HEK293 (cell line): ENCODE data around the gene UFC1.

Experiments
- GFI1B ChIP-seq: fragments of 450-650 bp; formaldehyde crosslinking; IDR thresholded peaks from 2 replicates; pipeline ENCODE4 v1.5.1; 2016; ENCODE audit warnings: missing biosample characterization, missing genetic modification characterization
- IKZF3 ChIP-seq: fragments of 450-650 bp; IDR thresholded peaks from 2 replicates; pipeline ENCODE4 v1.5.0; 2018; ENCODE audit warnings: missing biosample characterization, mild to moderate bottlenecking, missing genetic modification characterization, moderate library complexity
- KLF10 ChIP-seq: fragments of 450-650 bp; IDR thresholded peaks from 2 replicates; pipeline ENCODE4 v1.5.1; 2018; ENCODE audit warnings: missing biosample characterization, mild to moderate bottlenecking, missing genetic modification characterization
- SP2 ChIP-seq: fragments of 450-650 bp; formaldehyde crosslinking; IDR thresholded peaks from 2 replicates; pipeline ENCODE4 v1.5.1; 2016; ENCODE audit warnings: missing biosample characterization, missing genetic modification characterization
- YY2 ChIP-seq: fragments of 450-650 bp; formaldehyde crosslinking; IDR thresholded peaks from 2 replicates; pipeline ENCODE4 v1.5.1; 2016; ENCODE audit warnings: missing biosample characterization, missing genetic modification characterization
- ZBTB8A ChIP-seq: fragments of 450-650 bp; formaldehyde crosslinking; IDR thresholded peaks from 2 replicates; pipeline ENCODE4 v1.5.1; 2016; ENCODE audit warnings: missing biosample characterization, missing genetic modification characterization
- ZEB2 ChIP-seq: fragments of 450-650 bp; formaldehyde crosslinking; IDR thresholded peaks from 2 replicates; pipeline ENCODE4 v1.5.1; 2016; ENCODE audit warnings: missing biosample characterization, missing genetic modification characterization
- ZNF175 ChIP-seq: fragments of 450-650 bp; formaldehyde crosslinking; IDR thresholded peaks from 2 replicates; pipeline ENCODE4 v1.5.1; 2016; ENCODE audit warnings: missing biosample characterization, missing genetic modification characterization
- ZNF2 ChIP-seq: fragments of 450-650 bp; formaldehyde crosslinking; IDR thresholded peaks from 2 replicates; pipeline ENCODE4 v1.5.1; 2016; ENCODE audit warnings: missing biosample characterization, missing genetic modification characterization
- ZNF214 ChIP-seq: fragments of 450-650 bp; formaldehyde crosslinking; IDR thresholded peaks from 2 replicates; pipeline ENCODE4 v1.5.1; 2017; ENCODE audit warnings: missing biosample characterization, mild to moderate bottlenecking, missing genetic modification characterization, borderline replicate concordance
- ZNF341 ChIP-seq: fragments of 450-650 bp; formaldehyde crosslinking; IDR thresholded peaks from 2 replicates; pipeline ENCODE4; 2016; ENCODE audit warnings: low read depth, missing biosample characterization, missing genetic modification characterization
- ZNF394 ChIP-seq: fragments of 450-650 bp; formaldehyde crosslinking; IDR thresholded peaks from 2 replicates; pipeline ENCODE4 v1.5.1; 2016; ENCODE audit warnings: missing biosample characterization, missing genetic modification characterization, mild to moderate bottlenecking, moderate library complexity, borderline replicate concordance
- ZNF555 ChIP-seq: fragments of 450-650 bp; formaldehyde crosslinking; conservative IDR thresholded peaks from 2 replicates; pipeline ENCODE4 v1.5.1; 2017; ENCODE audit warnings: missing biosample characterization, mild to moderate bottlenecking, missing genetic modification characterization, inconsistent platforms
- ZNF610 ChIP-seq: fragments of 450-650 bp; formaldehyde crosslinking; IDR thresholded peaks from 2 replicates; pipeline ENCODE4 v1.5.1; 2016; ENCODE audit warnings: missing biosample characterization, missing genetic modification characterization, borderline replicate concordance
- ZNF621 ChIP-seq: fragments of 450-650 bp; formaldehyde crosslinking; IDR thresholded peaks from 2 replicates; pipeline ENCODE4 v1.5.1; 2017; ENCODE audit warnings: missing biosample characterization, missing genetic modification characterization
- ZNF654 ChIP-seq: fragments of 450-650 bp; formaldehyde crosslinking; IDR thresholded peaks from 2 replicates; pipeline ENCODE4 v1.5.1; 2016; ENCODE audit warnings: low read depth, missing biosample characterization, missing genetic modification characterization
- ZNF707 ChIP-seq: fragments of 450-650 bp; formaldehyde crosslinking; IDR thresholded peaks from 2 replicates; pipeline ENCODE4 v1.5.1; 2016; ENCODE audit warnings: missing biosample characterization, missing genetic modification characterization
- ZNF791 ChIP-seq: fragments of 450-650 bp; formaldehyde crosslinking; IDR thresholded peaks from 2 replicates; pipeline ENCODE4 v1.5.1; 2016; ENCODE audit warnings: missing biosample characterization, missing genetic modification characterization
- ZXDB ChIP-seq: fragments of 450-650 bp; formaldehyde crosslinking; IDR thresholded peaks from 2 replicates; pipeline ENCODE4 v1.5.1; 2016; ENCODE audit warnings: missing biosample characterization, missing genetic modification characterization
- TF ChIP-seq, protein P1 (sequence below): fragments of 450-650 bp; formaldehyde crosslinking; IDR thresholded peaks from 2 replicates; pipeline ENCODE4 v1.5.1; 2016; ENCODE audit warnings: missing biosample characterization, missing genetic modification characterization
- TF ChIP-seq, protein P2 (sequence below): fragments of 450-650 bp; formaldehyde crosslinking; IDR thresholded peaks from 2 replicates; pipeline ENCODE4 v1.5.1; 2016; ENCODE audit warnings: missing biosample characterization, missing genetic modification characterization
- TF ChIP-seq, protein P3 (sequence below): fragments of 450-650 bp; IDR thresholded peaks from 2 replicates; pipeline ENCODE4 v1.5.1; 2018; ENCODE audit warnings: missing biosample characterization, missing genetic modification characterization
- TF ChIP-seq, protein P4 (sequence below): sonication (generic); formaldehyde crosslinking; IDR thresholded peaks from 2 replicates; pipeline ENCODE4 v1.8.1; 2022; ENCODE audit warnings: mild to moderate bottlenecking, moderate library complexity, missing genetic modification reagents
- TF ChIP-seq, protein P5 (sequence below): IDR thresholded peaks from 2 replicates; pipeline ENCODE4 v1.6.1; 2011; ENCODE audit warnings: mild to moderate bottlenecking, low read depth, low read length, borderline replicate concordance
- TF ChIP-seq, protein P6 (sequence below): fragments of 450-650 bp; formaldehyde crosslinking; IDR thresholded peaks from 2 replicates; pipeline ENCODE4 v1.5.1; 2016; ENCODE audit warnings: missing biosample characterization, missing genetic modification characterization
- TF ChIP-seq, protein P7 (sequence below): fragments of 450-650 bp; formaldehyde crosslinking; IDR thresholded peaks from 2 replicates; pipeline ENCODE4 v1.5.1; 2016; ENCODE audit warnings: missing biosample characterization, missing genetic modification characterization, borderline replicate concordance

Gene UFC1

DNA sequence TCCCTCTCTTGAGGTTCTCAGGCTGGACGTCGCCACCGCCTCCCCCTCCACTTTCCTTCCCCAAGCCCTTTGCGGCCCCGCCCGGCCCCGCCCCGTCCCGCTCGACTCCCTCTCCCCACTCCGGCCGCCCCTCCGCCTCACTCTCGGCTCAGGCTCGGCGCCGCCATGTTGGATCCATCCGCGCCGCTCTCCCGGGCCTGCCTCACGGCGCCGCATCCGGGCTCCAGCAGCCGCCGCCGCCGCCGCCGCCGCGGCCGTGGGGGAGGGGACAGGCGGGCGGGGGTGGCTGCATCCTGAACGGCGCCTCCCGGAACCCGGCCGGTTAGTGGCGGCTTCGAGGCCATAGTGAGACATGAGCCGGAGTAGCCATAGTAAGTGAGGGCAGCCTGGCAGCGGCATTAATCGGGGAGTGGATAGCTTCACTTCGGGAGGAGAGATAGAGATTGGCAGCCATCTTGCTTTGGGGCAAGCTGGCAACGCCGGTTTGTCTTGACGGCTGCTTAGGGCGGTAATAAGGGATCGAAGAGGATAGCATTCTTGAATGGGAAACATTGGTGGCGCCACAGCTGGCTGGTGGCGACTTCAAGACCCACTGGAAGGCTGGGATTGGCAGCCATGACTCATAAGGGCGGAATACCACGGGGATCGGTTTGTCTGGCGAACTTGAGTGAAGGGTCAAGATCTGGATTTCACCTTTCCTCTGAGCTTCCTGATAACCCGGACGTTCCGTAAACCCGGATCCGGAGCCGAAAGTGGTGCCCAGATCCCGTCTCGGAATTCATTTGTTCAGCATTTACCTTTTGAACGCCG lies 21.2 kb upstream of the UFC1 start, which contains the start of gene DEDD (continued):
- 0 out of 2 replicates have a peak, but pooled peaks have one; percentile 3 for TF ChIP-seq GFI1B (tag by site-specific recombination)
- no peak for TF ChIP-seq ZNF791 (tag by site-specific recombination)
- TF ChIP-seq SP2 (tag by site-specific recombination): peak; percentile 75
- no peak for TF ChIP-seq ZNF555 (tag by site-specific recombination)
- TF ChIP-seq ZNF621 (tag by site-specific recombination): no peak
- TF ChIP-seq, protein P1, sequence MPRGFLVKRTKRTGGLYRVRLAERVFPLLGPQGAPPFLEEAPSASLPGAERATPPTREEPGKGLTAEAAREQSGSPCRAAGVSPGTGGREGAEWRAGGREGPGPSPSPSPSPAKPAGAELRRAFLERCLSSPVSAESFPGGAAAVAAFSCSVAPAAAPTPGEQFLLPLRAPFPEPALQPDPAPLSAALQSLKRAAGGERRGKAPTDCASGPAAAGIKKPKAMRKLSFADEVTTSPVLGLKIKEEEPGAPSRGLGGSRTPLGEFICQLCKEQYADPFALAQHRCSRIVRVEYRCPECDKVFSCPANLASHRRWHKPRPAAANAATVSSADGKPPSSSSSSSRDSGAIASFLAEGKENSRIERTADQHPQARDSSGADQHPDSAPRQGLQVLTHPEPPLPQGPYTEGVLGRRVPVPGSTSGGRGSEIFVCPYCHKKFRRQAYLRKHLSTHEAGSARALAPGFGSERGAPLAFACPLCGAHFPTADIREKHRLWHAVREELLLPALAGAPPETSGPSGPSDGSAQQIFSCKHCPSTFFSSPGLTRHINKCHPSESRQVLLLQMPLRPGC (tag by site-specific recombination): peak; percentile 35; the same call in 1 of the 2 replicates
- peak; percentile 76; the same call in 1 of the 2 replicates for TF ChIP-seq ZXDB (tag by site-specific recombination)
- TF ChIP-seq, protein P2, sequence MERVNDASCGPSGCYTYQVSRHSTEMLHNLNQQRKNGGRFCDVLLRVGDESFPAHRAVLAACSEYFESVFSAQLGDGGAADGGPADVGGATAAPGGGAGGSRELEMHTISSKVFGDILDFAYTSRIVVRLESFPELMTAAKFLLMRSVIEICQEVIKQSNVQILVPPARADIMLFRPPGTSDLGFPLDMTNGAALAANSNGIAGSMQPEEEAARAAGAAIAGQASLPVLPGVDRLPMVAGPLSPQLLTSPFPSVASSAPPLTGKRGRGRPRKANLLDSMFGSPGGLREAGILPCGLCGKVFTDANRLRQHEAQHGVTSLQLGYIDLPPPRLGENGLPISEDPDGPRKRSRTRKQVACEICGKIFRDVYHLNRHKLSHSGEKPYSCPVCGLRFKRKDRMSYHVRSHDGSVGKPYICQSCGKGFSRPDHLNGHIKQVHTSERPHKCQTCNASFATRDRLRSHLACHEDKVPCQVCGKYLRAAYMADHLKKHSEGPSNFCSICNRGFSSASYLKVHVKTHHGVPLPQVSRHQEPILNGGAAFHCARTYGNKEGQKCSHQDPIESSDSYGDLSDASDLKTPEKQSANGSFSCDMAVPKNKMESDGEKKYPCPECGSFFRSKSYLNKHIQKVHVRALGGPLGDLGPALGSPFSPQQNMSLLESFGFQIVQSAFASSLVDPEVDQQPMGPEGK (tag by site-specific recombination): peak; percentile 25; the same call in 1 of the 2 replicates
- TF ChIP-seq, protein P3, sequence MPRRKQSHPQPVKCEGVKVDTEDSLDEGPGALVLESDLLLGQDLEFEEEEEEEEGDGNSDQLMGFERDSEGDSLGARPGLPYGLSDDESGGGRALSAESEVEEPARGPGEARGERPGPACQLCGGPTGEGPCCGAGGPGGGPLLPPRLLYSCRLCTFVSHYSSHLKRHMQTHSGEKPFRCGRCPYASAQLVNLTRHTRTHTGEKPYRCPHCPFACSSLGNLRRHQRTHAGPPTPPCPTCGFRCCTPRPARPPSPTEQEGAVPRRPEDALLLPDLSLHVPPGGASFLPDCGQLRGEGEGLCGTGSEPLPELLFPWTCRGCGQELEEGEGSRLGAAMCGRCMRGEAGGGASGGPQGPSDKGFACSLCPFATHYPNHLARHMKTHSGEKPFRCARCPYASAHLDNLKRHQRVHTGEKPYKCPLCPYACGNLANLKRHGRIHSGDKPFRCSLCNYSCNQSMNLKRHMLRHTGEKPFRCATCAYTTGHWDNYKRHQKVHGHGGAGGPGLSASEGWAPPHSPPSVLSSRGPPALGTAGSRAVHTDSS (tag by site-specific recombination): no peak
- peak; percentile 59; the same call in 1 of the 2 replicates for TF ChIP-seq ZNF394
- TF ChIP-seq, protein P4, sequence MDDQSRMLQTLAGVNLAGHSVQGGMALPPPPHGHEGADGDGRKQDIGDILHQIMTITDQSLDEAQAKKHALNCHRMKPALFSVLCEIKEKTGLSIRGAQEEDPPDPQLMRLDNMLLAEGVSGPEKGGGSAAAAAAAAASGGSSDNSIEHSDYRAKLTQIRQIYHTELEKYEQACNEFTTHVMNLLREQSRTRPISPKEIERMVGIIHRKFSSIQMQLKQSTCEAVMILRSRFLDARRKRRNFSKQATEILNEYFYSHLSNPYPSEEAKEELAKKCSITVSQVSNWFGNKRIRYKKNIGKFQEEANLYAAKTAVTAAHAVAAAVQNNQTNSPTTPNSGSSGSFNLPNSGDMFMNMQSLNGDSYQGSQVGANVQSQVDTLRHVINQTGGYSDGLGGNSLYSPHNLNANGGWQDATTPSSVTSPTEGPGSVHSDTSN (CRISPR knock-in tag): no peak
- TF ChIP-seq, protein P5, sequence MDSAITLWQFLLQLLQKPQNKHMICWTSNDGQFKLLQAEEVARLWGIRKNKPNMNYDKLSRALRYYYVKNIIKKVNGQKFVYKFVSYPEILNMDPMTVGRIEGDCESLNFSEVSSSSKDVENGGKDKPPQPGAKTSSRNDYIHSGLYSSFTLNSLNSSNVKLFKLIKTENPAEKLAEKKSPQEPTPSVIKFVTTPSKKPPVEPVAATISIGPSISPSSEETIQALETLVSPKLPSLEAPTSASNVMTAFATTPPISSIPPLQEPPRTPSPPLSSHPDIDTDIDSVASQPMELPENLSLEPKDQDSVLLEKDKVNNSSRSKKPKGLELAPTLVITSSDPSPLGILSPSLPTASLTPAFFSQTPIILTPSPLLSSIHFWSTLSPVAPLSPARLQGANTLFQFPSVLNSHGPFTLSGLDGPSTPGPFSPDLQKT: no peak
- no peak for TF ChIP-seq ZNF2 (tag by site-specific recombination)
- TF ChIP-seq ZNF214 (tag by site-specific recombination): no peak
- TF ChIP-seq, protein P6, sequence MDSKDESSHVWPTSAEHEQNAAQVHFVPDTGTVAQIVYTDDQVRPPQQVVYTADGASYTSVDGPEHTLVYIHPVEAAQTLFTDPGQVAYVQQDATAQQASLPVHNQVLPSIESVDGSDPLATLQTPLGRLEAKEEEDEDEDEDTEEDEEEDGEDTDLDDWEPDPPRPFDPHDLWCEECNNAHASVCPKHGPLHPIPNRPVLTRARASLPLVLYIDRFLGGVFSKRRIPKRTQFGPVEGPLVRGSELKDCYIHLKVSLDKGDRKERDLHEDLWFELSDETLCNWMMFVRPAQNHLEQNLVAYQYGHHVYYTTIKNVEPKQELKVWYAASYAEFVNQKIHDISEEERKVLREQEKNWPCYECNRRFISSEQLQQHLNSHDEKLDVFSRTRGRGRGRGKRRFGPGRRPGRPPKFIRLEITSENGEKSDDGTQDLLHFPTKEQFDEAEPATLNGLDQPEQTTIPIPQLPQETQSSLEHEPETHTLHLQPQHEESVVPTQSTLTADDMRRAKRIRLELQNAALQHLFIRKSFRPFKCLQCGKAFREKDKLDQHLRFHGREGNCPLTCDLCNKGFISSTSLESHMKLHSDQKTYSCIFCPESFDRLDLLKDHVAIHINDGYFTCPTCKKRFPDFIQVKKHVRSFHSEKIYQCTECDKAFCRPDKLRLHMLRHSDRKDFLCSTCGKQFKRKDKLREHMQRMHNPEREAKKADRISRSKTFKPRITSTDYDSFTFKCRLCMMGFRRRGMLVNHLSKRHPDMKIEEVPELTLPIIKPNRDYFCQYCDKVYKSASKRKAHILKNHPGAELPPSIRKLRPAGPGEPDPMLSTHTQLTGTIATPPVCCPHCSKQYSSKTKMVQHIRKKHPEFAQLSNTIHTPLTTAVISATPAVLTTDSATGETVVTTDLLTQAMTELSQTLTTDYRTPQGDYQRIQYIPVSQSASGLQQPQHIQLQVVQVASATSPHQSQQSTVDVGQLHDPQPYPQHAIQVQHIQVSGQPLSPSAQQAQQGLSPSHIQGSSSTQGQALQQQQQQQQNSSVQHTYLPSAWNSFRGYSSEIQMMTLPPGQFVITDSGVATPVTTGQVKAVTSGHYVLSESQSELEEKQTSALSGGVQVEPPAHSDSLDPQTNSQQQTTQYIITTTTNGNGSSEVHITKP (tag by site-specific recombination): peak; percentile 42
- no peak for TF ChIP-seq ZNF175 (tag by site-specific recombination)
- no peak for TF ChIP-seq ZNF707 (tag by site-specific recombination)
- TF ChIP-seq, protein P7, sequence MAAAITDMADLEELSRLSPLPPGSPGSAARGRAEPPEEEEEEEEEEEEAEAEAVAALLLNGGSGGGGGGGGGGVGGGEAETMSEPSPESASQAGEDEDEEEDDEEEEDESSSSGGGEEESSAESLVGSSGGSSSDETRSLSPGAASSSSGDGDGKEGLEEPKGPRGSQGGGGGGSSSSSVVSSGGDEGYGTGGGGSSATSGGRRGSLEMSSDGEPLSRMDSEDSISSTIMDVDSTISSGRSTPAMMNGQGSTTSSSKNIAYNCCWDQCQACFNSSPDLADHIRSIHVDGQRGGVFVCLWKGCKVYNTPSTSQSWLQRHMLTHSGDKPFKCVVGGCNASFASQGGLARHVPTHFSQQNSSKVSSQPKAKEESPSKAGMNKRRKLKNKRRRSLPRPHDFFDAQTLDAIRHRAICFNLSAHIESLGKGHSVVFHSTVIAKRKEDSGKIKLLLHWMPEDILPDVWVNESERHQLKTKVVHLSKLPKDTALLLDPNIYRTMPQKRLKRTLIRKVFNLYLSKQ (tag by site-specific recombination): no peak
- peak; percentile 89 for TF ChIP-seq ZNF341 (tag by site-specific recombination)
- TF ChIP-seq KLF10: peak; percentile 50
- peak; percentile 89 for TF ChIP-seq ZEB2
- TF ChIP-seq ZNF610: 0 out of 2 replicates have a peak, but pooled peaks have one; percentile 48
- peak; percentile 94 for TF ChIP-seq IKZF3
- peak; percentile 35; the same call in 1 of the 2 replicates for TF ChIP-seq ZBTB8A (tag by site-specific recombination)
- no peak for TF ChIP-seq ZNF654 (tag by site-specific recombination)
- TF ChIP-seq YY2 (tag by site-specific recombination): peak; percentile 97
